Vein endothelial cell (primary cell): ENCODE data around the gene RLN1. TPM values are rescaled to one million over a fixed set of nuclear protein-coding genes. Genes with fewer than 3 reads are reported as not detected.

Experiments used
- small RNA-seq: library from RNA; depleted of rRNA; stranded (forward); fragments of <200 nt; gene quantifications from one replicate; pipeline ENCODE3, GENCODE V24; 2012
- total RNA-seq: library from RNA; depleted of rRNA; stranded (reverse); fragments of >200 nt; gene quantifications from 2 replicates; pipeline ENCODE4 v1.2.3, GENCODE V29; 2012

The RLN1 gene
- total RNA-seq: not detected in 2 replicates

GRCh38 chr9:5338992-5339981 is at the start of gene RLN1:
Gene RLN1 (minus strand): TSS chr9:5339876. CDS start chr9:5339746, 130 bp downstream.

GRCh38 chr9:5303840-5304795 is 35.6 kb downstream of the RLN1 start, which contains the start of gene RLN2:
Gene RLN2 (minus strand): TSS chr9:5304716. CDS start chr9:5304580, 136 bp downstream.

Small RNA genes lying within 50 kb of the gene (small RNA-seq; reads per million reads assigned to genes)
- gene AL135786.1: not detected
- not detected for gene HMGN2P31

Other genes starting within 250 kb of the RLN1 start
- gene INSL6, start 154.2 kb downstream of the RLN1 start, total RNA-seq: not detected in 2 replicates
- gene INSL4, start 108.5 kb downstream of the RLN1 start, total RNA-seq: not detected in 2 replicates
- gene RLN2, start 35.2 kb downstream of the RLN1 start, total RNA-seq: not detected in 2 replicates
- gene PLGRKT, start 98.0 kb upstream of the RLN1 start, total RNA-seq: 12.1 and 17.9 TPM in 2 replicates
- gene CD274, start 110.7 kb upstream of the RLN1 start, total RNA-seq: 26.7 and 30.4 TPM in 2 replicates
- 7.6 and 11.4 TPM in 2 replicates for gene PDCD1LG2, start 170.7 kb upstream of the RLN1 start, total RNA-seq